GM12878 (cell line): ENCODE results near the gene PINK1. TPM values are rescaled to one million over a fixed set of nuclear protein-coding genes. Genes with fewer than 3 reads are reported as not detected.

Experiments
- ATAC-seq: fragments of 200-7000 bp; cut with Tn5 transposase; 3 replicates; pipeline ENCODE4 v1.9.1; 2020; ENCODE audit warnings: mild to moderate bottlenecking, moderate library complexity
- BruUV-seq: library from RNA; stranded (reverse); fragments of 400-500 nt; replicated peaks from 2 replicates; lab custom pipeline; 2021; lab: Mats Ljungman, UMichigan
- CTCF ChIA-PET: fragments of 300-600 bp; sonication (Branson Sonifier 250); formaldehyde crosslinking; extraction: SDS; loops from one replicate; lab custom pipeline; 2021; ENCODE audit warnings: inconsistent platforms; lab: Yijun Ruan, JAX
- POLR2A ChIA-PET: fragments of 350-600 bp; formaldehyde crosslinking; extraction: SDS; loops from one replicate; lab custom pipeline; 2021; ENCODE audit warnings: inconsistent platforms; lab: Charles Lee
- RAD21 ChIA-PET: fragments of 300-600 bp; sonication (Branson Sonifier 250); formaldehyde crosslinking; loops from one replicate; lab custom pipeline; 2023; ENCODE audit warnings: antibody characterized with exemption; ENCODE audit not compliant: unreplicated experiment; lab: Charles Lee
- SMC1A ChIA-PET: fragments of 300-600 bp; sonication (Branson Sonifier 250); formaldehyde crosslinking; loops from one replicate; lab custom pipeline; 2023; ENCODE audit not compliant: unreplicated experiment, uncharacterized antibody; lab: Charles Lee
- DNase-seq: peaks from one replicate; pipeline ENCODE4 v3.0.0-alpha.2; 2011; ENCODE audit warnings: low read depth, low spot score
- FAIRE-seq: peaks from 3 replicates; lab custom pipeline; 2011; peaks lifted over from hg19 to GRCh38; lab: Jason Lieb, UNC
- H2AFZ ChIP-seq: 2 replicates; pipeline ENCODE4 v1.6.0; 2011; ENCODE audit warnings: low read depth, low read length, control low read depth; ENCODE audit not compliant: control insufficient read depth
- H3K27ac ChIP-seq: 2 replicates; pipeline ENCODE4 v1.5.1; 2011; ENCODE audit warnings: control low read depth; ENCODE audit not compliant: control insufficient read depth, insufficient read depth
- H3K27me3 ChIP-seq, 2 experiments: replicated peaks in 1 of 2; 2 replicates each; pipeline versions ENCODE4 v1.6.0 to v1.6.1; 2011; ENCODE audit warnings: low read length in 1 of 2; ENCODE audit not compliant: control insufficient read depth in 2 of 2, insufficient read depth in 2 of 2
- H3K36me3 ChIP-seq, 2 experiments: 2 replicates each; pipeline ENCODE4 v1.5.1; 2011; ENCODE audit warnings: low read length in 1 of 2; ENCODE audit not compliant: control insufficient read depth in 2 of 2, insufficient read depth in 2 of 2
- H3K4me1 ChIP-seq: 2 replicates; pipeline ENCODE4 v1.6.1; 2011; ENCODE audit warnings: mild to moderate bottlenecking, low read length, moderate library complexity, mixed read lengths; ENCODE audit not compliant: control insufficient read depth, insufficient read depth
- H3K4me2 ChIP-seq: 2 replicates; pipeline ENCODE4 v1.6.0; 2011; ENCODE audit warnings: control low read depth; ENCODE audit not compliant: control insufficient read depth, insufficient read depth
- H3K4me3 ChIP-seq: fragments of 200-600 bp; sonication (generic); 2 replicates; pipeline ENCODE4 v1.5.1; 2016
- H3K79me2 ChIP-seq: 2 replicates; pipeline ENCODE4 v1.6.0; 2011; ENCODE audit warnings: low read length; ENCODE audit not compliant: control insufficient read depth, insufficient read depth
- H3K9ac ChIP-seq: 2 replicates; pipeline ENCODE4 v1.8.0; 2011; ENCODE audit warnings: low read length, control low read depth, mixed read lengths; ENCODE audit not compliant: control insufficient read depth, insufficient read depth
- H3K9me3 ChIP-seq: replicated peaks from 3 replicates; pipeline ENCODE4 v1.5.1; 2011; ENCODE audit warnings: mild to moderate bottlenecking, low read length; ENCODE audit not compliant: control insufficient read depth, insufficient read depth
- H4K20me1 ChIP-seq: 2 replicates; pipeline ENCODE4 v1.6.0; 2011; ENCODE audit not compliant: control insufficient read depth, insufficient read depth
- CBX3 ChIP-seq: fragments of 200-600 bp; sonication (generic); IDR thresholded peaks from 2 replicates; pipeline ENCODE4 v1.6.1; 2016; ENCODE audit warnings: low read depth, borderline replicate concordance
- SP1 ChIP-seq: IDR thresholded peaks from one replicate; pipeline ENCODE4 v1.6.1; 2011; ENCODE audit warnings: low read depth, low read length
- SREBF1 ChIP-seq: IDR thresholded peaks from 2 replicates; pipeline ENCODE4 v1.6.1; 2012; ENCODE audit warnings: mild to moderate bottlenecking, low read length
- WGBS: methylation state at CpG from one replicate; pipeline ENCODE4 v1.1.6; 2016; ENCODE audit warnings: low lambda C conversion rate; ENCODE audit not compliant: insufficient replicate concordance, insufficient coverage; ENCODE audit errors: missing lambda C conversion rate; 5-methylcytosine and 5-hydroxymethylcytosine counted together
- in situ Hi-C: fragments of 300-500 bp; cut with MboI; formaldehyde crosslinking; loops from 9 replicates; pipeline ENCODE4 v1.14.3; 2018; ENCODE audit warnings: mixed read lengths
- intact Hi-C: fragments of 100-400 bp; cut with micrococcal nuclease; formaldehyde crosslinking; loops from one replicate; pipeline ENCODE4 v1.14.2; 2022; ENCODE audit not compliant: unreplicated experiment
- polyA plus RNA-seq, 11 experiments: library from polyadenylated mRNA; depleted of rRNA in 4 of 11; unstranded in 6 of 11; stranded (reverse) in 5 of 11; fragments of >200 nt; fragmentation: Nextera tagmentation in 4 of 11; fragmentation: Illumina TruSeq in 1 of 11; extraction: Ambion mirVana in 4 of 11; extraction: Trizol in 1 of 11; gene quantifications; 1 replicate in 1 of 11; 2 replicates in 10 of 11; pipeline versions ENCODE4 v1.2.1 to v1.2.3, GENCODE V29; 2011 to 2016; ENCODE audit warnings: inconsistent platforms in 2 of 11, missing spikeins in 2 of 11, low read depth in 1 of 11
- total RNA-seq, 4 experiments: library from RNA; depleted of rRNA in 3 of 4; stranded (reverse); fragments of >200 nt in 3 of 4; fragmentation: Illumina TruSeq in 1 of 4; extraction: Trizol in 1 of 4; gene quantifications; 2 replicates each; pipeline versions ENCODE4 v1.2.1 to v1.2.3, GENCODE V29; 2013 to 2021
- TF ChIP-seq, protein P1 (sequence below): IDR thresholded peaks from 2 replicates; pipeline ENCODE4 v1.6.1; 2011; ENCODE audit warnings: mild to moderate bottlenecking, low read depth, low read length, moderate library complexity; ENCODE audit not compliant: insufficient replicate concordance
- TF ChIP-seq, protein P2 (sequence below), 3 experiments: IDR thresholded peaks in 2 of 3; conservative IDR thresholded peaks in 1 of 3; 2 replicates each; pipeline ENCODE4 v1.5.1; 2011; ENCODE audit warnings: low read depth in 3 of 3, low read length in 3 of 3, mild to moderate bottlenecking in 3 of 3, control low read depth in 2 of 3, moderate library complexity in 2 of 3, inconsistent platforms in 1 of 3, mixed read lengths in 1 of 3; ENCODE audit not compliant: control insufficient read depth in 2 of 3, insufficient read depth in 1 of 3; ENCODE audit errors: extremely low read depth in 1 of 3

Gene PINK1
- total and polyA plus RNA-seq, 10 of the 15 experiments (the other 5 are each of a cell fraction or from before 2014, with no cell fraction given) = 0.42 to 4.4 (median 1.9) TPM; not detected in 1

DNA sequence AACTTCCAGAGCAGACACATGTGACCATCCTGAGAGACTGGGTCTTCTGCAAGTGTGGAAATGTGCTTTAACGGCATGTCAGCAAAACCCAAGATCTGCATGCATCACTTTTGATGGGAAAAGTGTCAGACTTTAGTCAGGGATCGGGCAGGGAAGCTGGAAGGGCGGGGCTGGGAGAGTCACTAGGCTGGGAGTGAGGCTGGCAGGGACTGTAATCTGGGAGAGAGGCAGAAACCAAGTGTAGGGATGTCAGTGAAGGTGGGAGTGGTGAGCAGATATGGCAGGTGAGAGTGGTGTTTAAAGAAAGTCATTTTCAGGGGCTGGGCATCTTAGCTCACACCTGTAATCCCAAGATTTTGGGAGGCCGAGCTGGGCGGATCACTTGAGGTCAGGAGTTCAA lies 33.1 kb upstream of the PINK1 start:
- Histone ChIP-seq H2AFZ (no peak overlapping the region), H3K27ac (no peak overlapping the region), H3K36me3 (no peaks in the 10 kb centered on the region), H3K9me3 (no peaks in the 10 kb centered on the region; the same call in 2 of the 3 replicates), H3K4me2 (no peak overlapping the region), H3K9ac (no peak overlapping the region), H3K79me2 (no peaks in the 10 kb centered on the region), H3K4me3 (no peak overlapping the region), H3K4me1 (no peaks in the 10 kb centered on the region), H4K20me1 (no peaks in the 10 kb centered on the region), H3K27me3 (no peaks in the 10 kb centered on the region)
- WGBS = 10% methylated on average over 5 of the region's 5 CpGs
- intact Hi-C loops = no loop called here
- FAIRE-seq = no peak
- POLR2A ChIA-PET = no interaction called here
- in situ Hi-C loops = no loop called here
- DNase-seq = no peak
- ATAC-seq = no peak
- SMC1A ChIA-PET = no interaction called here
- TF ChIP-seq, protein P1, sequence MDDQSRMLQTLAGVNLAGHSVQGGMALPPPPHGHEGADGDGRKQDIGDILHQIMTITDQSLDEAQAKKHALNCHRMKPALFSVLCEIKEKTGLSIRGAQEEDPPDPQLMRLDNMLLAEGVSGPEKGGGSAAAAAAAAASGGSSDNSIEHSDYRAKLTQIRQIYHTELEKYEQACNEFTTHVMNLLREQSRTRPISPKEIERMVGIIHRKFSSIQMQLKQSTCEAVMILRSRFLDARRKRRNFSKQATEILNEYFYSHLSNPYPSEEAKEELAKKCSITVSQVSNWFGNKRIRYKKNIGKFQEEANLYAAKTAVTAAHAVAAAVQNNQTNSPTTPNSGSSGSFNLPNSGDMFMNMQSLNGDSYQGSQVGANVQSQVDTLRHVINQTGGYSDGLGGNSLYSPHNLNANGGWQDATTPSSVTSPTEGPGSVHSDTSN = no peak
- no peak for TF ChIP-seq SREBF1
- TF ChIP-seq CBX3 = no peak
- TF ChIP-seq SP1 = no peak
- TF ChIP-seq, protein P2, sequence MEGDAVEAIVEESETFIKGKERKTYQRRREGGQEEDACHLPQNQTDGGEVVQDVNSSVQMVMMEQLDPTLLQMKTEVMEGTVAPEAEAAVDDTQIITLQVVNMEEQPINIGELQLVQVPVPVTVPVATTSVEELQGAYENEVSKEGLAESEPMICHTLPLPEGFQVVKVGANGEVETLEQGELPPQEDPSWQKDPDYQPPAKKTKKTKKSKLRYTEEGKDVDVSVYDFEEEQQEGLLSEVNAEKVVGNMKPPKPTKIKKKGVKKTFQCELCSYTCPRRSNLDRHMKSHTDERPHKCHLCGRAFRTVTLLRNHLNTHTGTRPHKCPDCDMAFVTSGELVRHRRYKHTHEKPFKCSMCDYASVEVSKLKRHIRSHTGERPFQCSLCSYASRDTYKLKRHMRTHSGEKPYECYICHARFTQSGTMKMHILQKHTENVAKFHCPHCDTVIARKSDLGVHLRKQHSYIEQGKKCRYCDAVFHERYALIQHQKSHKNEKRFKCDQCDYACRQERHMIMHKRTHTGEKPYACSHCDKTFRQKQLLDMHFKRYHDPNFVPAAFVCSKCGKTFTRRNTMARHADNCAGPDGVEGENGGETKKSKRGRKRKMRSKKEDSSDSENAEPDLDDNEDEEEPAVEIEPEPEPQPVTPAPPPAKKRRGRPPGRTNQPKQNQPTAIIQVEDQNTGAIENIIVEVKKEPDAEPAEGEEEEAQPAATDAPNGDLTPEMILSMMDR (IDR thresholded peaks at IDR 0.05 in 2 of 3, conservative IDR thresholded peaks at IDR 0.05 in 1 of 3; ENCODE audit: control insufficient read depth in 2 of 3, extremely low read depth in 1 of 3, insufficient read depth in 1 of 3, low read depth in 3 of 3, low read length in 3 of 3) = no peak
- RAD21 ChIA-PET = no interaction called here
- no TSS peak for BruUV-seq
- CTCF ChIA-PET = interaction anchor here (1.2 kb wide), 1 partner anchor 20 kb away, joined by 3 read pairs; no protein-coding TSS in a partner anchor
